ENCODE results near the gene MRGPRD. TPM values are rescaled to one million over a fixed set of nuclear protein-coding genes. Genes with fewer than 3 reads are reported as not detected.

The MRGPRD gene
- total and polyA plus RNA-seq, 2 donors (not counting 1 experiment from before 2014, with no cell fraction given) = not detected

- H3K4me1 ChIP-seq (ENCODE audit: control insufficient read depth, extremely low read depth, insufficient read depth, low read length) = peaks cover 8% of the 10 kb centered on the region
Measured at GRCh38 chr11:69017951-69018350, 37.2 kb upstream of the MRGPRD start.

DNA sequence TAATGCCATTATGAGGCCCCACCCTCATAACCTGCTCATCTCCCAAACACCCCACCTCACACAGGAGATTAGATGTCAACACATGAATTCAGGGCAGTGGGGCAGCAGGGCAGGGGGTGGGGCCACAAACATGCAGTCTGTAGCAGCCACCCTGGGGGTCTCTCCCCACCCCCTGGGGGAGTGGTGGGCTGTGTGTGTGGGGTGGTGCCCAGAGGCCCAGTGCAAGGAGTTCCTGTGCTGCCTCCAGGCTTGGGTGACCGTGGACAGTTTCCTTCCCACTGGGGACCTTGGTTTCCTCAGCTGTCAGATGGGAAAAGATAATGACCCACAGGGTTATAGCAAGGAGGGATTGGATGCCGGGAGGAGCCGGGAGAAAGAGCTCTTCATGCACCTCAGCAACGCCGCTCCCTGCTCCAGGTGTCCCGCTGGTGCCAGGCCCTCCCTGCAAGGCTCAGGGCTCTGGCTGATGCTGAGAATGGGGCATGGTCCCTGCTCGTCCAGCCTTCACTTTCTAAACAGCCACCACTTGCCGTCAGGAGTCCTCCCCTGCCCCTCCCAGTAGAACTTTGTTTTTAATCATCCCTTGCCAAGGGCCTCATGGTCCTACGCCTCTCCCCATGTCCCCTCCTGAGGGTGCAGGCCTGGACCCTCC lies 34.2 kb upstream of the MRGPRD start:
- no peak for TF ChIP-seq EZH2 (IDR thresholded peaks at IDR 0.05; ENCODE audit: low read length, missing control alignments)
- Histone ChIP-seq H3K9me3 (ENCODE audit: control insufficient read depth, insufficient read depth, low read depth, low read length) (no peaks in the 10 kb centered on the region), H3K4me3 (replicated peaks in 1 of 4; ENCODE audit: control extremely low read depth in 1 of 4, insufficient read depth in 1 of 4, low read depth in 3 of 4, low read length in 4 of 4) (peak overlapping the region in 1 of 4 experiments; percentile 96), H3K4me2 (ENCODE audit: extremely low read depth, insufficient read depth, low read length) (peak overlapping the region; percentile 67), H2AFZ (ENCODE audit: low read length) (no peak overlapping the region), H3K27ac (ENCODE audit: insufficient read depth, low read length) (peak overlapping the region; percentile 52), H3K4me1 (ENCODE audit: control insufficient read depth, extremely low read depth, insufficient read depth, low read length) (peaks cover 16% of the 10 kb centered on the region), H3K36me3 (ENCODE audit: control insufficient read depth, insufficient read depth, low read length) (peaks cover 2% of the 10 kb centered on the region), H3K27me3 (ENCODE audit: control insufficient read depth, insufficient read depth, low read length) (no peaks in the 10 kb centered on the region), H3K79me2 (ENCODE audit: control insufficient read depth, insufficient read depth, low read length) (peaks cover 28% of the 10 kb centered on the region), H4K20me1 (ENCODE audit: control insufficient read depth, extremely low read depth, insufficient read depth, low read length) (no peaks in the 10 kb centered on the region), H3K9ac (ENCODE audit: insufficient read depth, low read length) (no peak overlapping the region)
- no peak for DNase-seq (ENCODE audit: low read depth in 2 of 2)

More at GRCh38 chr11:69017951-69018350, 37.2 kb upstream of the MRGPRD start:
- no peak overlapping the region for H3K4me2 ChIP-seq (ENCODE audit: extremely low read depth, insufficient read depth, low read length)
- H3K36me3 ChIP-seq (ENCODE audit: control insufficient read depth, insufficient read depth, low read length) = no peaks in the 10 kb centered on the region
- no peaks in the 10 kb centered on the region for H4K20me1 ChIP-seq (ENCODE audit: control insufficient read depth, extremely low read depth, insufficient read depth, low read length)
- H3K9ac ChIP-seq (ENCODE audit: insufficient read depth, low read length) = no peak overlapping the region
- H3K27me3 ChIP-seq (ENCODE audit: control insufficient read depth, insufficient read depth, low read length) = no peaks in the 10 kb centered on the region
- no peak overlapping the region for H3K4me3 ChIP-seq (replicated peaks in 1 of 4; ENCODE audit: control extremely low read depth in 1 of 4, insufficient read depth in 1 of 4, low read depth in 3 of 4, low read length in 4 of 4)
- H3K79me2 ChIP-seq (ENCODE audit: control insufficient read depth, insufficient read depth, low read length) = peaks cover under 1% of the 10 kb centered on the region
- no peak overlapping the region for H2AFZ ChIP-seq (ENCODE audit: low read length)
- H3K27ac ChIP-seq (ENCODE audit: insufficient read depth, low read length) = no peak overlapping the region
- H3K9me3 ChIP-seq (ENCODE audit: control insufficient read depth, insufficient read depth, low read depth, low read length) = no peaks in the 10 kb centered on the region
- DNase-seq (ENCODE audit: low read depth in 2 of 2) = no peak
- TF ChIP-seq, protein P1, sequence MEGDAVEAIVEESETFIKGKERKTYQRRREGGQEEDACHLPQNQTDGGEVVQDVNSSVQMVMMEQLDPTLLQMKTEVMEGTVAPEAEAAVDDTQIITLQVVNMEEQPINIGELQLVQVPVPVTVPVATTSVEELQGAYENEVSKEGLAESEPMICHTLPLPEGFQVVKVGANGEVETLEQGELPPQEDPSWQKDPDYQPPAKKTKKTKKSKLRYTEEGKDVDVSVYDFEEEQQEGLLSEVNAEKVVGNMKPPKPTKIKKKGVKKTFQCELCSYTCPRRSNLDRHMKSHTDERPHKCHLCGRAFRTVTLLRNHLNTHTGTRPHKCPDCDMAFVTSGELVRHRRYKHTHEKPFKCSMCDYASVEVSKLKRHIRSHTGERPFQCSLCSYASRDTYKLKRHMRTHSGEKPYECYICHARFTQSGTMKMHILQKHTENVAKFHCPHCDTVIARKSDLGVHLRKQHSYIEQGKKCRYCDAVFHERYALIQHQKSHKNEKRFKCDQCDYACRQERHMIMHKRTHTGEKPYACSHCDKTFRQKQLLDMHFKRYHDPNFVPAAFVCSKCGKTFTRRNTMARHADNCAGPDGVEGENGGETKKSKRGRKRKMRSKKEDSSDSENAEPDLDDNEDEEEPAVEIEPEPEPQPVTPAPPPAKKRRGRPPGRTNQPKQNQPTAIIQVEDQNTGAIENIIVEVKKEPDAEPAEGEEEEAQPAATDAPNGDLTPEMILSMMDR (conservative IDR thresholded peaks at IDR 0.05 in 1 of 2, IDR thresholded peaks at IDR 0.05 in 1 of 2; ENCODE audit: low read depth in 1 of 2, low read length in 2 of 2) = no peak
- no peak for TF ChIP-seq EZH2 (IDR thresholded peaks at IDR 0.05; ENCODE audit: low read length, missing control alignments)

- DNase-seq (ENCODE audit: low read depth in 2 of 2) = peak; percentile 20 to 97
- H3K27ac ChIP-seq (ENCODE audit: insufficient read depth, low read length) = peak overlapping the region; percentile 52
- no peaks in the 10 kb centered on the region for H4K20me1 ChIP-seq (ENCODE audit: control insufficient read depth, extremely low read depth, insufficient read depth, low read length)
- H3K9me3 ChIP-seq (ENCODE audit: control insufficient read depth, insufficient read depth, low read depth, low read length) = no peaks in the 10 kb centered on the region
- H3K9ac ChIP-seq (ENCODE audit: insufficient read depth, low read length) = peak overlapping the region; percentile 48
- peaks cover 6% of the 10 kb centered on the region for H3K36me3 ChIP-seq (ENCODE audit: control insufficient read depth, insufficient read depth, low read length)
- no peak for TF ChIP-seq EZH2 (IDR thresholded peaks at IDR 0.05; ENCODE audit: low read length, missing control alignments)
- TF ChIP-seq, protein P1 (conservative IDR thresholded peaks at IDR 0.05 in 1 of 2, IDR thresholded peaks at IDR 0.05 in 1 of 2; ENCODE audit: low read depth in 1 of 2, low read length in 2 of 2) = no peak
- peaks cover 34% of the 10 kb centered on the region for H3K79me2 ChIP-seq (ENCODE audit: control insufficient read depth, insufficient read depth, low read length)
- H3K4me2 ChIP-seq (ENCODE audit: extremely low read depth, insufficient read depth, low read length) = peak overlapping the region; percentile 67
- H2AFZ ChIP-seq (ENCODE audit: low read length) = no peak overlapping the region
- H3K27me3 ChIP-seq (ENCODE audit: control insufficient read depth, insufficient read depth, low read length) = no peaks in the 10 kb centered on the region
- H3K4me1 ChIP-seq (ENCODE audit: control insufficient read depth, extremely low read depth, insufficient read depth, low read length) = peaks cover 24% of the 10 kb centered on the region
- H3K4me3 ChIP-seq (replicated peaks in 1 of 4; ENCODE audit: control extremely low read depth in 1 of 4, insufficient read depth in 1 of 4, low read depth in 3 of 4, low read length in 4 of 4) = peak overlapping the region in 2 of 4 experiments; percentile 24 to 96
Measured at GRCh38 chr11:69014084-69014851, 33.5 kb upstream of the MRGPRD start.

Data from fibroblast of lung (primary cell).